Panc1 (cell line): ENCODE results near the gene MINK1.

Experiments
- CTCF ChIP-seq: fragments of 450-650 bp; IDR thresholded peaks from 2 replicates; pipeline ENCODE4 v1.5.1; 2017; ENCODE audit warnings: mild to moderate bottlenecking
- REST ChIP-seq, 2 experiments: IDR thresholded peaks; 2 replicates each; pipeline ENCODE4 v1.6.1; 2011 to 2012; ENCODE audit warnings: low read depth in 2 of 2, control low read depth in 1 of 2, low read length in 1 of 2, mild to moderate bottlenecking in 1 of 2, moderate library complexity in 1 of 2; ENCODE audit not compliant: insufficient read depth in 1 of 2

GRCh38 chr17:4834681-4835020, 1.5 kb downstream of the MINK1 start:
- TF ChIP-seq CTCF (no peak), REST (IDR thresholded peaks at IDR 0.05; ENCODE audit: insufficient read depth in 1 of 2, low read depth in 2 of 2, low read length in 1 of 2) (no peak)
